ENCODE results near the gene EDC3. TPM values are rescaled to one million over a fixed set of nuclear protein-coding genes. Genes with fewer than 3 reads are reported as not detected.
"Not testable (repeated sequence)": the region's sequence is repeated elsewhere in the genome, so short reads cannot be mapped to it uniquely, and the experiment has no call there.

EDC3 gene
- total RNA-seq, 2 donors from 2014 or later: 21.6 to 32.5 TPM

GRCh38 chr15:74712311-74712710, 16.5 kb upstream of the EDC3 start:
- no peak for DNase-seq
- intact Hi-C loops (cut with DNase I, micrococcal nuclease): no loop called here
- no peak for ATAC-seq

GRCh38 chr15:74710319-74711094, 14.7 kb upstream of the EDC3 start:
- DNase-seq: no peak
- intact Hi-C loops (cut with DNase I, micrococcal nuclease): no loop called here
- no peak for ATAC-seq

- intact Hi-C loops (cut with DNase I, micrococcal nuclease): no loop called here
- no peak for DNase-seq
- ATAC-seq: no peak
These were observed 14.1 kb upstream of the EDC3 start for GRCh38 chr15:74709892-74710291.

GRCh38 chr15:74709011-74709410, 13.2 kb upstream of the EDC3 start:
- DNase-seq: no peak
- intact Hi-C loops (cut with DNase I, micrococcal nuclease): no loop called here
- ATAC-seq: no peak

- DNase-seq (no peak), ATAC-seq (no peak)
- intact Hi-C loops (cut with DNase I, micrococcal nuclease): no loop called here
These were observed 984 bp upstream of the EDC3 start for GRCh38 chr15:74696808-74697207.

- DNase-seq: no peak
- intact Hi-C loops (cut with DNase I, micrococcal nuclease): no loop called here
- no peak for ATAC-seq
These were observed 540 bp upstream of the EDC3 start for GRCh38 chr15:74696398-74696729.

GRCh38 chr15:74692327-74692726, 3.5 kb downstream of the EDC3 start:
- intact Hi-C loops (cut with DNase I, micrococcal nuclease): no loop called here
- no peak for DNase-seq
- ATAC-seq: no peak

GRCh38 chr15:74683758-74684157, 12.1 kb downstream of the EDC3 start:
- DNase-seq (no peak), ATAC-seq (no peak)
- intact Hi-C loops (cut with DNase I, micrococcal nuclease): no loop called here

GRCh38 chr15:74682954-74683353, 12.9 kb downstream of the EDC3 start:
- no peak for DNase-seq
- no peak for ATAC-seq
- intact Hi-C loops (cut with DNase I, micrococcal nuclease): no loop called here

- no peak for DNase-seq
- intact Hi-C loops (cut with DNase I, micrococcal nuclease): no loop called here
- no peak for ATAC-seq
These were observed 15.4 kb downstream of the EDC3 start for GRCh38 chr15:74680456-74680855.

- intact Hi-C loops (cut with DNase I, micrococcal nuclease): no loop called here
- DNase-seq: no peak
- ATAC-seq: no peak
These were observed 19.0 kb downstream of the EDC3 start for GRCh38 chr15:74676801-74677200.

GRCh38 chr15:74674161-74674560, 21.7 kb downstream of the EDC3 start:
- DNase-seq: no peak
- no peak for ATAC-seq
- intact Hi-C loops (cut with DNase I, micrococcal nuclease): no loop called here

GRCh38 chr15:74669627-74670026, 26.2 kb downstream of the EDC3 start:
- ATAC-seq: no peak
- intact Hi-C loops (cut with DNase I, micrococcal nuclease): no loop called here

GRCh38 chr15:74667975-74668374, 27.8 kb downstream of the EDC3 start:
- intact Hi-C loops (cut with DNase I, micrococcal nuclease): no loop called here
- no peak for ATAC-seq
- DNase-seq: no peak

More at GRCh38 chr15:74669627-74670026, 26.2 kb downstream of the EDC3 start:
- no peak for DNase-seq

GRCh38 chr15:74664670-74665069, 31.2 kb downstream of the EDC3 start:
- intact Hi-C loops (cut with DNase I, micrococcal nuclease): no loop called here

GRCh38 chr15:74664028-74664616, 31.7 kb downstream of the EDC3 start:
- intact Hi-C loops (cut with DNase I, micrococcal nuclease): no loop called here
- peak; percentile 57 to 82 for DNase-seq
- peak; percentile 93 for ATAC-seq

More at GRCh38 chr15:74664670-74665069, 31.2 kb downstream of the EDC3 start:
- no peak for DNase-seq
- no peak for ATAC-seq

- ATAC-seq (no peak), DNase-seq (no peak)
- intact Hi-C loops (cut with DNase I, micrococcal nuclease): no loop called here
These were observed 32.4 kb downstream of the EDC3 start for GRCh38 chr15:74663303-74664027.

GRCh38 chr15:74662064-74662860, 33.6 kb downstream of the EDC3 start:
- intact Hi-C loops (cut with DNase I, micrococcal nuclease): no loop called here
- no peak for DNase-seq
- peak; percentile 48 for ATAC-seq

GRCh38 chr15:74661280-74661679, 34.5 kb downstream of the EDC3 start:
- DNase-seq; intact Hi-C loops (cut with DNase I, micrococcal nuclease): not testable (repeated sequence)
- ATAC-seq: peak; percentile 32

All from left colon (tissue), 2 donors.